ENCODE measurements around the gene SLC5A5. TPM values are rescaled to one million over a fixed set of nuclear protein-coding genes. Genes with fewer than 3 reads are reported as not detected.

Gene SLC5A5
- total RNA-seq, 3 donors from 2014 or later (not counting 1 experiment from before 2014, with no cell fraction given), result 0.25 to 0.43 (median 0.26) TPM

GRCh38 chr19:17920527-17920926 lies 48.8 kb downstream of the SLC5A5 start:
- DNase-seq (no peak), ATAC-seq (no peak)
- Mint-ChIP-seq H3K36me3 (no peaks in the 10 kb centered on the region), H3K4me1 (no peaks in the 10 kb centered on the region), H3K4me3 (no peak overlapping the region), H3K27me3 (ENCODE audit: low read depth in 2 of 2) (peaks cover 0 to 2% of the 10 kb centered on the region in 2 donors), H3K27ac (no peak overlapping the region), H3K9me3 (no peaks in the 10 kb centered on the region)
- no peak overlapping the region for H3K4me3 ChIP-seq (ENCODE audit: low read length)
- no peaks in the 10 kb centered on the region for H3K9me3 ChIP-seq (ENCODE audit: control insufficient read depth, insufficient read depth, low read length)
- intact Hi-C loops (cut with micrococcal nuclease), result no loop called here
- no peaks in the 10 kb centered on the region for H3K36me3 ChIP-seq (ENCODE audit: control insufficient read depth, insufficient read depth, low read length)
- H3K27ac ChIP-seq (ENCODE audit: low read length), result no peak overlapping the region
- TF ChIP-seq, protein P1, sequence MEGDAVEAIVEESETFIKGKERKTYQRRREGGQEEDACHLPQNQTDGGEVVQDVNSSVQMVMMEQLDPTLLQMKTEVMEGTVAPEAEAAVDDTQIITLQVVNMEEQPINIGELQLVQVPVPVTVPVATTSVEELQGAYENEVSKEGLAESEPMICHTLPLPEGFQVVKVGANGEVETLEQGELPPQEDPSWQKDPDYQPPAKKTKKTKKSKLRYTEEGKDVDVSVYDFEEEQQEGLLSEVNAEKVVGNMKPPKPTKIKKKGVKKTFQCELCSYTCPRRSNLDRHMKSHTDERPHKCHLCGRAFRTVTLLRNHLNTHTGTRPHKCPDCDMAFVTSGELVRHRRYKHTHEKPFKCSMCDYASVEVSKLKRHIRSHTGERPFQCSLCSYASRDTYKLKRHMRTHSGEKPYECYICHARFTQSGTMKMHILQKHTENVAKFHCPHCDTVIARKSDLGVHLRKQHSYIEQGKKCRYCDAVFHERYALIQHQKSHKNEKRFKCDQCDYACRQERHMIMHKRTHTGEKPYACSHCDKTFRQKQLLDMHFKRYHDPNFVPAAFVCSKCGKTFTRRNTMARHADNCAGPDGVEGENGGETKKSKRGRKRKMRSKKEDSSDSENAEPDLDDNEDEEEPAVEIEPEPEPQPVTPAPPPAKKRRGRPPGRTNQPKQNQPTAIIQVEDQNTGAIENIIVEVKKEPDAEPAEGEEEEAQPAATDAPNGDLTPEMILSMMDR (IDR thresholded peaks at IDR 0.05), result no peak
- no peaks in the 10 kb centered on the region for H3K4me1 ChIP-seq (ENCODE audit: control insufficient read depth, insufficient read depth, low read length)
- no peaks in the 10 kb centered on the region for H3K27me3 ChIP-seq (ENCODE audit: control insufficient read depth, insufficient read depth, low read length)

DNA sequence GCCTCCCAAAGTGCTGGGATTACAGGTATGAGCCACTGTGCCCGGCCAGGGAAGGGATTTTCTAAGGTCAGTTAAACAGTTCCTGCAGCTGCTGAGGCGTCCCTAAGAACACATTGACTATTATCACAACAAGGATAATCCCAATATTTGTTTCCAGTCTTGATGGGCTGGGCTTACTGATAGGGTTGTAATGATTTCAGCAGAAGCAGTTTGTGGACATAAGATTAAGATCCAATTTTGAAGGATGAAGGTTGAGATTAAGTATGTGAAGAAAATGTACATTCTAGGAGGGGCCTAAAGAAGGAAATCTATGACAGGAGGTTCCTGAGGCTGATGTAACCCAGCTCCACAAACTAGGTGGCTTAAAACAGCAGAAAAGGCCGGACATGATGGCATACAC lies 50.4 kb downstream of the SLC5A5 start:
- Histone ChIP-seq H3K27me3 (ENCODE audit: control insufficient read depth, insufficient read depth, low read length) (no peaks in the 10 kb centered on the region), H3K36me3 (ENCODE audit: control insufficient read depth, insufficient read depth, low read length) (no peaks in the 10 kb centered on the region), H3K9me3 (ENCODE audit: control insufficient read depth, insufficient read depth, low read length) (no peaks in the 10 kb centered on the region), H3K4me1 (ENCODE audit: control insufficient read depth, insufficient read depth, low read length) (no peaks in the 10 kb centered on the region), H3K27ac (ENCODE audit: low read length) (no peak overlapping the region), H3K4me3 (ENCODE audit: low read length) (no peak overlapping the region)
- H3K4me1 Mint-ChIP-seq, result no peaks in the 10 kb centered on the region
- DNase-seq (no peak), ATAC-seq (no peak)
- H3K27me3 Mint-ChIP-seq (ENCODE audit: low read depth in 2 of 2), result peaks cover 0 to 3% of the 10 kb centered on the region in 2 donors
- no peaks in the 10 kb centered on the region for H3K9me3 Mint-ChIP-seq
- WGBS (ENCODE audit: insufficient coverage), result 76% methylated on average over 3 of the region's 3 CpGs
- intact Hi-C loops (cut with micrococcal nuclease), result no loop called here
- TF ChIP-seq, protein P1 (IDR thresholded peaks at IDR 0.05), result no peak
- H3K36me3 Mint-ChIP-seq, result no peaks in the 10 kb centered on the region
- H3K27ac Mint-ChIP-seq, result no peak overlapping the region
- no peak overlapping the region for H3K4me3 Mint-ChIP-seq

DNA sequence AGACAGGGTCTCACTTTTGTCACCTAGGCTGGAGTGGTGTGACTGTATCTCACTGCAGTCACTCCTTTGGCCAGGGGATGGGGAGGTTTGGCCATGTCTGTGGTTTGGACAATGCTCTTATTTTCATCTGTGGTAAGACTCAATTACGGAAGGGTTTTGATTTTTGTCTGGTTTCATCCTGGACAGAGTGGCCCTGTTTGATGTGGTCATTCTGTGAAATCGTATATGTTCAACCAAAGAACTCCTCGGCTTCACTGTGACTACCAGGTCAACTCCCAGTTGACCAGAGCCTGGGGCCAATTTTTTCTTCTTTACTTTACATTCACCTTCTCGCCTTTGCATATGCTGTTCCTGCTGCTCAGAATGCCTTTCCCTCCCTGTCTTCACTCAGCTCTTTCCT lies 54.3 kb downstream of the SLC5A5 start:
- Histone ChIP-seq H3K9me3 (ENCODE audit: control insufficient read depth, insufficient read depth, low read length) (no peaks in the 10 kb centered on the region), H3K36me3 (ENCODE audit: control insufficient read depth, insufficient read depth, low read length) (no peaks in the 10 kb centered on the region), H3K4me1 (ENCODE audit: control insufficient read depth, insufficient read depth, low read length) (no peaks in the 10 kb centered on the region), H3K4me3 (ENCODE audit: low read length) (no peak overlapping the region), H3K27ac (ENCODE audit: low read length) (no peak overlapping the region), H3K27me3 (ENCODE audit: control insufficient read depth, insufficient read depth, low read length) (no peaks in the 10 kb centered on the region)
- WGBS (ENCODE audit: insufficient coverage), result 29% methylated on average over 4 of the region's 4 CpGs
- no peaks in the 10 kb centered on the region for H3K36me3 Mint-ChIP-seq
- intact Hi-C loops (cut with micrococcal nuclease), result no loop called here
- no peaks in the 10 kb centered on the region for H3K4me1 Mint-ChIP-seq
- ATAC-seq, result peak in 1 of 3 donors; percentile 13
- H3K27ac Mint-ChIP-seq, result no peak overlapping the region
- H3K27me3 Mint-ChIP-seq (ENCODE audit: low read depth in 2 of 2), result peaks cover 0 to 3% of the 10 kb centered on the region in 2 donors
- H3K4me3 Mint-ChIP-seq, result no peak overlapping the region
- DNase-seq, result no peak
- H3K9me3 Mint-ChIP-seq, result no peaks in the 10 kb centered on the region
- TF ChIP-seq, protein P1 (IDR thresholded peaks at IDR 0.05), result no peak

DNA sequence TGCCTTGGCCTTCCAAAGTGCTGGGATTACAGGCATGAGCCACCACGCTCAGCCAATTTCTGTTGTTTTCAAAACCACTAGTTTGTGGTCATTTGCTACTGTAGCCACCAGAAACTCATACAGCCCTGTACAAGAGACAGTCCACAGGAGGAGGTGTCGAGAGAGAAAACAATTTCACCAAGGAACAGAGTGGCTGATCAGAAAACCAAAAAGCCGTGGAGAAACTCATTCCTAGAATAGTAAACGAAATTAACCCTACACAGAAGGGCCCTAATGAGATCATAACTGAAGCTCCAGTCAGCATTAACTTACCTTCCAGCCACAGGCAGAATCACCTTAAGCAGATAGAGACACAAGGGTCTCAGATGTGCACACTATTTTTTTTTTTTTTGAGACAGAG lies 57.3 kb downstream of the SLC5A5 start:
- no peak overlapping the region for H3K27ac Mint-ChIP-seq

More for the DNA sequence above, 57.3 kb downstream of the SLC5A5 start:
- peaks cover 0 to 3% of the 10 kb centered on the region in 2 donors for H3K27me3 Mint-ChIP-seq (ENCODE audit: low read depth in 2 of 2)
- Histone ChIP-seq H3K4me1 (ENCODE audit: control insufficient read depth, insufficient read depth, low read length) (peaks cover 22% of the 10 kb centered on the region), H3K4me3 (ENCODE audit: low read length) (no peak overlapping the region), H3K27me3 (ENCODE audit: control insufficient read depth, insufficient read depth, low read length) (no peaks in the 10 kb centered on the region), H3K9me3 (ENCODE audit: control insufficient read depth, insufficient read depth, low read length) (no peaks in the 10 kb centered on the region), H3K36me3 (ENCODE audit: control insufficient read depth, insufficient read depth, low read length) (no peaks in the 10 kb centered on the region), H3K27ac (ENCODE audit: low read length) (no peak overlapping the region)
- H3K4me1 Mint-ChIP-seq, result peaks cover 16 to 17% of the 10 kb centered on the region in 2 donors
- no peak for DNase-seq
- intact Hi-C loops (cut with micrococcal nuclease), result no loop called here
- TF ChIP-seq, protein P1 (IDR thresholded peaks at IDR 0.05), result no peak
- no peak for ATAC-seq
- H3K4me3 Mint-ChIP-seq, result no peak overlapping the region
- WGBS (ENCODE audit: insufficient coverage), result 60% methylated on average over 4 of the region's 4 CpGs
- no peaks in the 10 kb centered on the region for H3K9me3 Mint-ChIP-seq
- H3K36me3 Mint-ChIP-seq, result no peaks in the 10 kb centered on the region
